Measurements from ENCODE around the gene PKNOX2.

DNA sequence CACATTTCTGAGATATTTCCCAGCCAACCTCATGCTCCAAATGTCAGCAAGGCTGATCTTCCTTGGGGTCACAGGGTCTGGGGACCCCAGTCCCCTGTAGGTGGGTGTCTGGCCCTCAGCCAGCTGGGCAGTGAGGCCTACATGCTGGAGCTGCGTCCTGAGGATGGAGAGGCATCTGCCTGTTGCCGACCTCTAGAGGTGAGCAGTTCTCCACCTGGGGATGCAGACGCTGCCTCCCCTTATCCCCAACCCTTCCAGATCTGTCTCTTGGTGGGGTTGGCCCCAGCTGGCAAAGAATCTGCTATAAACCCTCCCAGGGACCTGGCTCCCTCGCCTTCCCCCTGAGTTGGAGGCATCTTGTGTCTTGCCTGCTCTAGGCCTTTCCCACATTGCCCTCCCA, 79.6 kb downstream of the PKNOX2 start:
- TF ChIP-seq MXI1 (IDR thresholded peaks at IDR 0.05; ENCODE audit: borderline replicate concordance, low read depth, low read length) (no peak), SMC3 (IDR thresholded peaks at IDR 0.05; ENCODE audit: low read depth, low read length) (no peak), RAD21 (IDR thresholded peaks at IDR 0.05; ENCODE audit: low read length) (no peak), CEBPB (IDR thresholded peaks at IDR 0.05; ENCODE audit: low read depth, low read length) (no peak), RFX5 (IDR thresholded peaks at IDR 0.05; ENCODE audit: low read depth, low read length) (no peak), POLR2A (IDR thresholded peaks at IDR 0.05; ENCODE audit: low read depth, low read length) (no peak), BHLHE40 (IDR thresholded peaks at IDR 0.05; ENCODE audit: low read depth, low read length) (no peak), RCOR1 (IDR thresholded peaks at IDR 0.05; ENCODE audit: insufficient replicate concordance, low read length) (no peak), NFE2L2 (IDR thresholded peaks at IDR 0.05; ENCODE audit: low read depth, low read length) (no peak), MAZ (IDR thresholded peaks at IDR 0.05; ENCODE audit: borderline replicate concordance, low read depth, low read length) (no peak), FOS (IDR thresholded peaks at IDR 0.05; ENCODE audit: low read depth, low read length) (no peak)
- TF ChIP-seq, protein P1, sequence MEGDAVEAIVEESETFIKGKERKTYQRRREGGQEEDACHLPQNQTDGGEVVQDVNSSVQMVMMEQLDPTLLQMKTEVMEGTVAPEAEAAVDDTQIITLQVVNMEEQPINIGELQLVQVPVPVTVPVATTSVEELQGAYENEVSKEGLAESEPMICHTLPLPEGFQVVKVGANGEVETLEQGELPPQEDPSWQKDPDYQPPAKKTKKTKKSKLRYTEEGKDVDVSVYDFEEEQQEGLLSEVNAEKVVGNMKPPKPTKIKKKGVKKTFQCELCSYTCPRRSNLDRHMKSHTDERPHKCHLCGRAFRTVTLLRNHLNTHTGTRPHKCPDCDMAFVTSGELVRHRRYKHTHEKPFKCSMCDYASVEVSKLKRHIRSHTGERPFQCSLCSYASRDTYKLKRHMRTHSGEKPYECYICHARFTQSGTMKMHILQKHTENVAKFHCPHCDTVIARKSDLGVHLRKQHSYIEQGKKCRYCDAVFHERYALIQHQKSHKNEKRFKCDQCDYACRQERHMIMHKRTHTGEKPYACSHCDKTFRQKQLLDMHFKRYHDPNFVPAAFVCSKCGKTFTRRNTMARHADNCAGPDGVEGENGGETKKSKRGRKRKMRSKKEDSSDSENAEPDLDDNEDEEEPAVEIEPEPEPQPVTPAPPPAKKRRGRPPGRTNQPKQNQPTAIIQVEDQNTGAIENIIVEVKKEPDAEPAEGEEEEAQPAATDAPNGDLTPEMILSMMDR (conservative IDR thresholded peaks at IDR 0.05; ENCODE audit: low read depth, low read length): no peak
- TF ChIP-seq, protein P2, sequence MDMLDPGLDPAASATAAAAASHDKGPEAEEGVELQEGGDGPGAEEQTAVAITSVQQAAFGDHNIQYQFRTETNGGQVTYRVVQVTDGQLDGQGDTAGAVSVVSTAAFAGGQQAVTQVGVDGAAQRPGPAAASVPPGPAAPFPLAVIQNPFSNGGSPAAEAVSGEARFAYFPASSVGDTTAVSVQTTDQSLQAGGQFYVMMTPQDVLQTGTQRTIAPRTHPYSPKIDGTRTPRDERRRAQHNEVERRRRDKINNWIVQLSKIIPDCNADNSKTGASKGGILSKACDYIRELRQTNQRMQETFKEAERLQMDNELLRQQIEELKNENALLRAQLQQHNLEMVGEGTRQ (IDR thresholded peaks at IDR 0.05; ENCODE audit: low read depth, low read length): no peak
- TF ChIP-seq, protein P3, sequence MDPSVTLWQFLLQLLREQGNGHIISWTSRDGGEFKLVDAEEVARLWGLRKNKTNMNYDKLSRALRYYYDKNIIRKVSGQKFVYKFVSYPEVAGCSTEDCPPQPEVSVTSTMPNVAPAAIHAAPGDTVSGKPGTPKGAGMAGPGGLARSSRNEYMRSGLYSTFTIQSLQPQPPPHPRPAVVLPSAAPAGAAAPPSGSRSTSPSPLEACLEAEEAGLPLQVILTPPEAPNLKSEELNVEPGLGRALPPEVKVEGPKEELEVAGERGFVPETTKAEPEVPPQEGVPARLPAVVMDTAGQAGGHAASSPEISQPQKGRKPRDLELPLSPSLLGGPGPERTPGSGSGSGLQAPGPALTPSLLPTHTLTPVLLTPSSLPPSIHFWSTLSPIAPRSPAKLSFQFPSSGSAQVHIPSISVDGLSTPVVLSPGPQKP (IDR thresholded peaks at IDR 0.05; ENCODE audit: borderline replicate concordance, low read depth, low read length): no peak

Data from IMR-90 (cell line).